GM12801 (cell line): ENCODE results near the gene SLC44A3.

Experiments used
- TF ChIP-seq, protein P1 (sequence below): IDR thresholded peaks from one replicate; pipeline ENCODE4 v1.5.1; 2011; ENCODE audit warnings: control low read depth; ENCODE audit not compliant: insufficient read length; ENCODE audit errors: extremely low read depth

Gene SLC44A3

DNA sequence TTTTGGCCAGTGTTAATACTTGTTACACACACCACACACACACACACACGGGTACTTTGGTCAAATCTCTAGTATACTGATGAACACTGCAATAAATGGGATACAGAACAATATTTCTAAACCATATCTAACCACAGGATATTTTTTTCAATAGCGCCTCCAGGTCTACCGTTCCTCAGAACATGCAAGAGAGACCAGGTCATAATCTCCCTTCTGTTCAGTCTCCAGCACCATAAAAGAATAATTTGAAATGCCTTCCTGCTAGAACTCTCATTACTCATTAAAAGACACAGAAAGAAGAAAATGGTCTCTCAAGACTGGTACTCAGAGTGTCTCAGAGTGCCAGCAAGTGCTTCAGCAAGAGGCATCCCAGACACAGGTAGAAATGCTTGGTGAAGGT lies 11.5 kb upstream of the SLC44A3 start:
- TF ChIP-seq, protein P1, sequence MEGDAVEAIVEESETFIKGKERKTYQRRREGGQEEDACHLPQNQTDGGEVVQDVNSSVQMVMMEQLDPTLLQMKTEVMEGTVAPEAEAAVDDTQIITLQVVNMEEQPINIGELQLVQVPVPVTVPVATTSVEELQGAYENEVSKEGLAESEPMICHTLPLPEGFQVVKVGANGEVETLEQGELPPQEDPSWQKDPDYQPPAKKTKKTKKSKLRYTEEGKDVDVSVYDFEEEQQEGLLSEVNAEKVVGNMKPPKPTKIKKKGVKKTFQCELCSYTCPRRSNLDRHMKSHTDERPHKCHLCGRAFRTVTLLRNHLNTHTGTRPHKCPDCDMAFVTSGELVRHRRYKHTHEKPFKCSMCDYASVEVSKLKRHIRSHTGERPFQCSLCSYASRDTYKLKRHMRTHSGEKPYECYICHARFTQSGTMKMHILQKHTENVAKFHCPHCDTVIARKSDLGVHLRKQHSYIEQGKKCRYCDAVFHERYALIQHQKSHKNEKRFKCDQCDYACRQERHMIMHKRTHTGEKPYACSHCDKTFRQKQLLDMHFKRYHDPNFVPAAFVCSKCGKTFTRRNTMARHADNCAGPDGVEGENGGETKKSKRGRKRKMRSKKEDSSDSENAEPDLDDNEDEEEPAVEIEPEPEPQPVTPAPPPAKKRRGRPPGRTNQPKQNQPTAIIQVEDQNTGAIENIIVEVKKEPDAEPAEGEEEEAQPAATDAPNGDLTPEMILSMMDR: no peak

DNA sequence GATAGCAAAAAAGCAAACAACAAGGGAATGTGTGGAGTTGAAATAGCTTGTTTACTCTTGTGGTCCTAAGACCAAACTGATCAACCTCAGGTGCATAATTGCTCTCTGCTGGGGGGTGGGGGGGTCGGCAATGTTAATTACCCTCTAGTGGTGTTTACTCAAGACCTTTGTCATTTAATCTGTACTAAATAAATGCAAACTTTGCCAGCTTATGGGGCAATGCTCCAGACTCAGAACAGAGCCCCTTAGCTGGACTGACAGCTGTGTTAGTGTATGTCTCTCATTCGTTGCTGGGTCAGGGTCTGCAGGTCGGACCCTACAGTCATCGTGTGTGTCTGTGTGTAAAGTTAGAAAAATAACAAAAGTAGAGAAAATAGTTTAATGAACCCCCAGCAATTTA lies 7.2 kb upstream of the SLC44A3 start:
- TF ChIP-seq, protein P1: no peak

DNA sequence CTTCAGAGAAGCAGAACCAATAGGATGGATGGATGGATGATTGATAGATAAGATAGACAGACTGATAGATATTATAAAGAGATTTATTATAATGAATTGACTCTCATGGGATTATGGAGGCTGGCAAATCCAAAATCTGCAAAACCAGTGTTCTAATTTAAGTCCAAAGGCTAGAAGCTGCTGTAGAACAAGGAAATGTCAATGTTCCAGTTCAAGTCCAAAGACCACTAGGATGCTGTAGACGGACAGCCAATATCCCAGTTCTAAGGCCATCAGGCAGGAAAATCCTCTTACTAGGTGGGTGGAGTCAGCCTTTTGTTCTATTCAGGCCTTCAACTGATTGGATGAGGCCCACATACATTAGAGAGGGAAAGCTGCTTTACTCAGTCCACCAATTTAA lies 4.1 kb upstream of the SLC44A3 start:
- TF ChIP-seq, protein P1: no peak

DNA sequence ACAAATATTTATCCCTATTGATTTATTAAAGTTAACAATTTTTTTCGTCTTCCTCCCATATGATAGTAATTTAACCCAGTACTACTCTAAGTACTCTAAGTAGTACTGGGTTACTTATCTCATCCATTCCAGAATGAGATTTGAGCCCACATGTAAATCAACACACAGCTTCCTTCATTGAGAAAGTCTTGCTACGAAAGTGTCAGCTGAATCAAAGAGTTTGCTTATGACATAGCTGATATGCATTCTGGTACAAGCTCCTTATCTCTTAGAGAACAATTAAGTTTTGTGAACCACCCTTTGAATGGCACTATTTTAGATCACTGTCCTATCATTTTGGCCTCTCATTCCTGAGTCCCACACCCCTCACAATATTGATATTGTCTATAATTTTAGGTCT lies 2.4 kb upstream of the SLC44A3 start:
- TF ChIP-seq, protein P1: no peak

DNA sequence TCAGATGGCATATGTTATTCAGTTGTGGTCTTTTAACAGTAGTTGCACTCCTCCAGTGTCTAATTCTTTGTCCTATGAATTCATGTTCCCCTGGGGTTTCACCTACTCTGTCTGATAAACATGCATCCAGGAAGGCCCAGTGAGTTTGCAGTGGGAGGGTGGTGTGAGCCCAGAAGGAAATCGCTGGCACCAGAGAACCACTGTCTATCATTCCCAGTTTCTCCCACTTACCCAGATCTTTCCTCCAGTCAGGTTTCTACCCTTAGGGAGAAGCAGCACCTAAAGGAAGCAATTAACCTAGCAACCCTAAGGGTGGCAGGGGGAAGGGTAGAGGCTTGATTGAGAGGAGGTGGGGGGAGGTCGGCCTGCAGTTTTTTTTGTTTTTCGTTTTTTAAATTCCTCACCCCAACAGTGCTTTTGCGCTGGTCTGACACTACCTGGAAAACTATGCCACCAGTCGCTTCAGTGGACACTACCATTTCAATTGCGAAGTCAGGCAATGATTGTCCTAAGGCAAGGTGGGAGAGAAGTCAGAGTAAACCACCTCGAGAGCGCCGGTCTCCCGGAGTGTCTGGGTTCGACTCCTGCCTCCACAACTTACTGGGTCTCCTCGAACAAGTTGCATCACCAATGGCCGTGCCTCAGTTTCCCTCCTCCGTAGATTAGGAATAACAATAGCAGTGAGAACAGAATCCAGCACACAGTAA lies 766 bp upstream of the SLC44A3 start:
- TF ChIP-seq, protein P1: no peak

DNA sequence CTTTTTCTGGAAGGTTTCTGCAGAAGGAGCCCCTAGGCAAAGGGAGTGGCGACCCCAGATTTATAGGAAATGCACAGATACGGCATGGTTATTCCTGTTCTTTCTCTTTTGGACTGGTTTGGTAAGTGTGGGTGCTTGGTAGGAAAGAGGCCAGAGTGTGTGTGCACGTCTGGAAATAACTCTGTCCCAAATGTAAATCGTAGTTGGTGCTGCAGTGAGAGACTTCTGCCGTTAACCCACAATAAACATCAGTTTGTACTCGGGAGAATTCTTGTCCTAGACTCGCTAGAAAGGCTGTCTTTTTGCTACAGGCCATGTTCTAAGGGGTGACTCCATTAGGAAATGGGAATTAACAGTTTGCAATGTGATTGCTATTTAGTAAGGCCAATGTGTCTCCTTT lies 779 bp downstream of the SLC44A3 start:
- TF ChIP-seq, protein P1: no peak

DNA sequence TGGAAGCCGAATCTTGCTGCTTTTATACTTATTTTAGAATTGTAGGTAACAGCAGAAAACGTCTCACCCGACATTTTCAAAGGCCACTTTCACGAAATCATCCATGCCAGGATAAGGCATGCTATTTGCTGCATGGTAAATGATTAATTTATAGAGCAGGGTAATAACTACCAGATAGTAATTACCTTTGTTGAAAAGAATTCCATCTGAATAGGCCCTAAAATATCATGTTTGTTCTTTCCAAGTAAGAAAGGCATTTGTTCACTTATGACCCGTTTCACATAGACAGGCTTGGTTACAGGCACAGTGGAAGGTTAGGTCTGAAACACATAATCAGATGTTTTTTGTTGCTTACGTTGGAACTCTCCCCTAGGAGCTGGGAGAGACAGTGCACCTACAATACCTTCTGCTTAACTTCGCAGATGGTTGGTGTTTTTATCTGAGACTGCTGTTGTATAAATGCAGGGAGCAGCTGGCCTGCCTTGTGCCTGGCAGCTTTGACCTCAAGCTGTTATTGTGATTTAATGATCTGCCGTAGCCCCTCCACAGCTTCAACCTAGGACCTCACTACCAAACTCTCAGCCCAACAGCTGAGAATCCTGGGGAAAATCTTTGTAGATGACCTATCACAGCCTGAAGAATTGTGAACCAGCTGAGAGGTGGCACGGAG lies 1.6 kb downstream of the SLC44A3 start:
- TF ChIP-seq, protein P1: no peak
